Caki2 (cell line): ENCODE data around the gene NEIL1. TPM values are rescaled to one million over a fixed set of nuclear protein-coding genes. Genes with fewer than 3 reads are reported as not detected.
"Not testable (repeated sequence)": the region's sequence is repeated elsewhere in the genome, so short reads cannot be mapped to it uniquely, and the experiment has no call there.

Source experiments
- DNase-seq: peaks from one replicate; pipeline ENCODE4 v3.0.0-alpha.2; 2015; ENCODE audit warnings: low read depth
- in situ Hi-C: cut with HindIII; loops from 2 replicates; pipeline ENCODE4 v1.10.0; 2016; ENCODE audit warnings: low sequenced_read_pairs, low pct_unique_long_range_greater_than_20kb, mixed read lengths
- total RNA-seq: library from RNA; depleted of rRNA; stranded (reverse); fragments of >200 nt; shearing (Covaris generic); gene quantifications from 2 replicates; pipeline ENCODE4 v1.2.3, GENCODE V29; 2014; ENCODE audit warnings: low replicate concordance

The NEIL1 gene
- total RNA-seq, 1 experiment from 2014 or later = not detected

GRCh38 chr15:75364881-75365280 lies 18.0 kb downstream of the NEIL1 start:
- in situ Hi-C loops = no loop called here

GRCh38 chr15:75366163-75366562 lies 19.3 kb downstream of the NEIL1 start:
- in situ Hi-C loops = no loop called here
- no peak for DNase-seq

More at GRCh38 chr15:75364881-75365280, 18.0 kb downstream of the NEIL1 start:
- no peak for DNase-seq

GRCh38 chr15:75367006-75367405 lies 20.2 kb downstream of the NEIL1 start:
- DNase-seq = no peak
- in situ Hi-C loops = no loop called here

GRCh38 chr15:75367406-75367912 lies 20.6 kb downstream of the NEIL1 start:
- DNase-seq = no peak
- in situ Hi-C loops = no loop called here

GRCh38 chr15:75367913-75368688 lies 21.3 kb downstream of the NEIL1 start, which contains the start of gene MAN2C1:
TSS of gene MAN2C1 (minus strand) at chr15:75368607. CDS start at chr15:75368583, 24 bp downstream.
- in situ Hi-C loops = no loop called here
- DNase-seq = peak; percentile 94

- DNase-seq = no peak
- in situ Hi-C loops = no loop called here
Observed at GRCh38 chr15:75368689-75369239, 21.9 kb downstream of the NEIL1 start.

GRCh38 chr15:75369897-75370581 lies 23.2 kb downstream of the NEIL1 start:
- in situ Hi-C loops = no loop called here
- DNase-seq = no peak

- no peak for DNase-seq
- in situ Hi-C loops = no loop called here
Observed at GRCh38 chr15:75371486-75371885, 24.6 kb downstream of the NEIL1 start.

- DNase-seq = no peak
- in situ Hi-C loops = no loop called here
Observed at GRCh38 chr15:75371901-75372688, 25.3 kb downstream of the NEIL1 start.

GRCh38 chr15:75380773-75381172 lies 33.9 kb downstream of the NEIL1 start:
- DNase-seq = no peak
- in situ Hi-C loops = no loop called here

GRCh38 chr15:75383986-75384385 lies 37.1 kb downstream of the NEIL1 start:
- in situ Hi-C loops, DNase-seq: not testable (repeated sequence)

GRCh38 chr15:75389791-75390382 lies 43.0 kb downstream of the NEIL1 start:
- in situ Hi-C loops = no loop called here
- peak; percentile 78 for DNase-seq

GRCh38 chr15:75397494-75397893 lies 50.7 kb downstream of the NEIL1 start:
- in situ Hi-C loops = no loop called here
- no peak for DNase-seq

GRCh38 chr15:75403892-75404291 lies 57.1 kb downstream of the NEIL1 start:
- in situ Hi-C loops = no loop called here
- no peak for DNase-seq
